ENCODE measurements around the gene GOLGA6A.
"Not testable (repeated sequence)": the region's sequence is repeated elsewhere in the genome, so short reads cannot be mapped to it uniquely, and the experiment has no call there.

Gene GOLGA6A

DNA sequence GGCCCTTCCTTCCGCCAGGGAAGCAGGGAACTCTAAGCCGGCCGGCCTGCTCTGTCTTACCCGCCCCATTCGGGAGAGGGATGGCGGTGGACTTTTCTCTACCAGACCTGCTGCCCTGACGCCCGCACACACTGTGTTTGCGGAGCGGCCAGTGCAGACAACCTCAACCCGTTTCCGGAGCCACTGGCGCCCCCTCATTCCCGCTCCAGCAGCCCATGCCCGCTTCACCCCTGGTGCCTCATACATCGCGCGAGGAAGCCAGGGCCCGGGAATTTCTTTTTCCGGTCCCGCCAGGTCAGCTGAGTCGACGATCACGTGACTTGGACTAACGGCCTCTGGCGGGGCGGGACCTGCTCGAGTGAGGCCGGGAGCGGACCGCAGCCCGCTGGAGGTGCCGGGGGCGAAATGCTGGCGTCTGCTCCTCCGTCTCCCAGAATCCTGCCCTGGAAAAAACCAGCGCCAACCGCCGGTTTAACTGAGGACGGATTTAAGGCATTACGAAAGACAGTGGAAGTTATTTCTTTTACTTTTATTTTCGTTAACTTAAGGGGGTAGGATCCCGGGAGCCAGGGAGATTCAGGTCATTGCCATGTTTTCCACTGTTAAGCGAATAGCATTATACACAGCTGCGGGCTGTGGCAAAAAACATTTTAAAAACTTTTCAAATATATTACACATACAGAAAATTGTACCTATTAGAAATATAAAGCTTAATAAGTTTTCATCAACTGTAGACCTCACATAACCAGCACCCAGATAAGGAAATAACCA, 17.8 kb upstream of the GOLGA6A start:
- DNase-seq (ENCODE audit: low spot score): peak; percentile 58

DNA sequence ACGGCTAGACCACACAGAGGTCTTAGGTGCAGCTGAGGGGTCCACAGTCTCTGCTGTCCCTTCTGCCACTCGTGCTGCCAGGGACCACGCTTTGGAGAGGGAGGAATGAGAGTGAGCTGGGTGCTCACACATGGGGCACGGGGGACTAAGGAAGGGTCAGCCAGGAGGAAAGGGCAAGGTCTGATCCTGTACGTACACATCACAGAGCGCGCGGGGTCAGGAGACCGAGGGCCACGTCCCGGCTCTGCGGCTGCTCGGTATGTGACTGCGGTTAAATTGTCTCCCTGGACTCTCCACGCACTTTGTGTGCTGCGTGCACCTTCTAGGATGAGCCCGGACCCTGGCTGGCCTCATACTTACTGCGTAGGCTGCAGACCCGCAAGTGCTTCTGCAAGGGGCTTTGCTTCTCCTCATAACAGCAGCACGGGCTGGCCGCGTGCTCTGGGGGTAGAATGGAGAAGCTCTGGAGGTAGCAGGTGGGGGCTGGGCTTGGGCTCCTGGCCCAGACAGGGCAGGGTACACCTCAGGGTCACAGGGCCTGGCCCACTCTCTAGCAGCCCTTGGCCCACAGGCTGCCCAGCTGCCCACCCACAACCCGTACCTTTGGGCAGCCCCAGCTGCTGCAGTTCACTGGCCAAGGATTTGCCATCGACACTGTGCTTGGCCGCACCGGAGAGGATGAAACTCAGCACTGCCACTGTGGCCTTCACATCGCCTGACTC, 14.6 kb upstream of the GOLGA6A start:
- DNase-seq (ENCODE audit: low spot score): not testable (repeated sequence)

DNA sequence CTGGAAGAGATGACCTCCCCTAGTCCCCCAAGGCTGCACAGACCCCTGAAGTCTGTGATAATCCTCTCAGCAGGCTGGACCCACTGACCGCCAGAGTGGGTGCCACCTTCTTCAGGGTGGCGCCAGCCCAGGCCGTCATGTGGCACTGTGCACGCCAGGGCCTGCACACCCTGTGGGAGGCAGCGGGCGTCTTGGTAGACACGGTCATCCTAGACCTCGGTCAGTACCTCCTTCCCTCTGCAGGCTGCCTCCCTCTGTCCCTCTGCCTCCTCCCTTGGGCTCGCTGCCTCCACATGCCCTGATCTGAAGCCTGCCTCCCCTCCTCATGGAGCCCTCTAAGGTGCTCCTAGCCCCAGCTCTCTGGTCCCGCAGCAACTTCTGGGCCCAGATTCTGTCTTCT, 13.3 kb upstream of the GOLGA6A start:
- DNase-seq (ENCODE audit: low spot score): not testable (repeated sequence)

DNA sequence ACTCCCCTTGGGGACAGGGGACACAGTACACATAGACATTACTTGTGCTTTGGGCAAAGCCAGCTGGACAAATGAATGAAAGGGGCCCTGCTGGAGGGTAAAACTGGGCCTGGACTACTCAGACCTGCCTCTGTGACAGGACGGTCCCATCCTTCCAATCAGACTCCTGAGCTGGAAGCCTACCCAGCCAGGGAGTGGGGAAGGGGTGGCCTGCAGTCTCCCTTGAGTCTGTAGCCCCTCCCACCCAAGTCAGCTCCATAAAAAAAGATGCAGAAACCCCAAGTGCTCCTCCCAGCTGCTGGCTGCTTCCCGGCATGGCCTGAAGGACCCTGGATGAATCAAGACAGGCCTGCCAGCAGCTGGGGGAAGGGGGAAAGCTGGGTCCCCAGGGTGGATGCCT, 12.2 kb upstream of the GOLGA6A start:
- not testable (repeated sequence) for DNase-seq (ENCODE audit: low spot score)

DNA sequence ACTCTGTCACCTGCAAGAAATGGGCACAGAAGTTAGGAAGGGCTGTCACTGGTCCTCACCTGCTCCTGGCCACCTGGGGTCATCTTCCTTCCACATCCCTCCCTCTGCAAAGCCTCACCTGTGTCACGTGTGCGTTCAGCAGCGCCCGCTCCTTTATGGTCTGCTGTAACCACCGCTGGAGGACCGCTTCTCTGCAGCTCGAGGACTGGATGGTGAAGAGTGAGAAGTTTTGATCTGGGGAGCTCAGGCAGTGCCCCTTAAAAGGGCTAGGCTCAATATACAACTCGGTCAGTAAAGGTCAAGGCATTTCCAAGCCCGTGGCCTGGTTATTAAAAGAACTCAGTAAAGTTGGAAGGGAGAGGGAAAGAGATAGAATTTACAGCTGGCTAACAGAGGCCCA, 6.6 kb downstream of the GOLGA6A start:
- DNase-seq (ENCODE audit: low spot score): not testable (repeated sequence)

DNA sequence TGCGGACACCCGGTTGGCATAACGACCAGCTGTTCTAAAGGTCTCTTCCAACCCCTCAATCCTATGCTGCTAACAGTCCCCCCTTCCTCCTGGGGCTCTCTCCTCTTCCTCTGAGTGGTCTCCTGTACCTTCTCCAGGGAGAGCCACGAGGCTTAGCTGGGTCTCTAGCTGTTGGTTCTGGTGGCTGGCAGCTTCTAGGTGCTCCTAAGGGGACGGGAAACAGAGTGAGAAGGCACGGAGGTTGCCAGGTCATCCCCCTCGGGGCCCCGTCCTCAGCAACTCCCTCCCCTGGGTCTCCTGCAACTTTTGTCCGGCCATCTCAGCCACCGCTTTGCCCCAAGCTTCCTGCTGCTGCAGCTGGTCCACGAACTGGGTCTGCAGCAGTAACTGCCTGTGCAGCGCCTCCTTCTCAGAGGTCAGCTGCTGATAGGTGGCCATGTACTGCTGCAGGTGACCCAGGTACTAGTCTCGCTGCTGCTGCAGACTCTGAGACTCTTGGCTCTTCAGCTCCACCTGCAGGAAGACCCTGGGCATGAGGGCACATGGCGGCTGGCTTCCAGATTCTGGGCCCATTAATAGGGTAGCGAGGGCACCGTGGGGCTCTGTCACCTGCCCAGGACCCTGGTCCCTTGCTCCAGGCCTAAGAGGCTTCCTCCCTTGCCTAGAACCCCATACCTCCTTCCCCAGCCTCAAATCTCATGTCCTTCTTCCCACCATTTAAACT, 9.6 kb downstream of the GOLGA6A start:
- DNase-seq (ENCODE audit: low spot score): peak; percentile 25

DNA sequence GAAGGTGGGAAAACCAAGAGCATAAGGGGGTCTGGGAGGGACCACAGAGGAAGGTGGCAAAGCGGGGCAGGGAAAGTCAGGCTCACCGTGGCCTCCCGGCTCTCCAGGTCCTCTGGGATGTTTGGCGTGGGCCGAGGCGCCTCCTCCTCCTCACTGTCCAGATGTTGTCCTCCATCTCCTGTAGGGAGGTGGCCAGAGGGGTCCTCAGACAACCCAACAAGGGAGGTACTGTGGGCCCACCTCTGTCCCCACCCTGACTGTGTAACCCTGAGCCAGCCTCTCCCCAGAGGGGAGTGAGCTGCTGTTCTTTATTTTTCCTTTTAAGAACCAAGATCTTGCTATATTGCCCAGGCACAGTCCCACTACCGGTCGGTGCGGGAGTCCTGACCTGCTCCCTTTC, 10.2 kb downstream of the GOLGA6A start:
- DNase-seq (ENCODE audit: low spot score): not testable (repeated sequence)

DNA sequence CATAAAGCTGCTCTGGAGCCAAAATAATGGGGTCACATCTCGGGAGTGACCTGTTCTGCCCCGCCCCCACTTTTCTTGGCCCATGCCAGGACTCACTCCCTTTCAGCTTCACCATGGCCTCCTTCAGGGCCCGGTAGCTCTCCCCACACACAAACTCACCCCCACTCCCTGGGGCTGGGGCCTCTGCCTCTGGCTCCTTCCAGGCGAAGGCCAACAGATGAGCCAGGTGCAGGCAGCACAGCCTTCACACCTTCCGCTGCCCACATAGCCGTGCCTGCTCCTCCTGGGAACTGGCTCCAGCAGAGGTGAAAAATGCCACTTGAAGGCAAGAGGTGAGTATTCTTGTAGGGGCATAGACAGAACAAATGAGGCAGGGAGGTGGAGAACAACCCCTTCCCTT, 10.7 kb downstream of the GOLGA6A start:
- DNase-seq (ENCODE audit: low spot score): not testable (repeated sequence)

DNA sequence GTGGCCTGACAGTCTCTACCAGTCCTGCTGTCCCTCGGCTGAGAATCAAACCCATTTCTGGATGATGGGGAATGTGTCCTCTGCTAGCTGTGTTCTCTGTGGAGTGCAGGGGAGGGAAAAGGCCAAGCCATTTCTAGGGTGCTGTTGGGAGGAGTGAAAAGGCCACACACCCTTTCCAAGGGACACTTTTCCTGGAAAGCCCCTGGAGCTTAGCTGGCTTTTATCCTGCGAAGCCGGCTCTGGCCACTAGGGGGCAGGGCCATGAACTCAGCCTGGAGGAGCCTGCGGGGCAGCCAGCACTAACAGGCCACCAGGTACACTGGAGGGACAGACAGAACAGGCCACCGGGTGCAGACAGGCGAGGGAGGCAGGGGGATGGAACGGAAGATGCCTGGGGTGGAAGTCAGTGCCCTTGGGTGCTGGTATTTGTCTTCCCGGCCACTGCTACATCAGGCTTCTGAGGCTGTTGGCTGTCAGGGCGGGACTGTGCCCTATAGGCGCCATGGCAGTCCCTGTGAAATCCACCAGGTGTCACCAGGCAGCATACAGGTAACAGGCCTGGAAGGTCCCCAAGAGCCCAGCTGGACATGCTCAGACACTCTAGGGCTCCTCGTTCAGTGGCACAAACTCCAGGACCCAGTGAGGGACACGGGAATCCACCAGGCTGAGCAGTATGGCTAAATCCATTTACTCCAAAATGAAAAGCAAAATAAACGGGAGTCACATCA, 16.5 kb downstream of the GOLGA6A start:
- DNase-seq (ENCODE audit: low spot score): peak; percentile 51

DNA sequence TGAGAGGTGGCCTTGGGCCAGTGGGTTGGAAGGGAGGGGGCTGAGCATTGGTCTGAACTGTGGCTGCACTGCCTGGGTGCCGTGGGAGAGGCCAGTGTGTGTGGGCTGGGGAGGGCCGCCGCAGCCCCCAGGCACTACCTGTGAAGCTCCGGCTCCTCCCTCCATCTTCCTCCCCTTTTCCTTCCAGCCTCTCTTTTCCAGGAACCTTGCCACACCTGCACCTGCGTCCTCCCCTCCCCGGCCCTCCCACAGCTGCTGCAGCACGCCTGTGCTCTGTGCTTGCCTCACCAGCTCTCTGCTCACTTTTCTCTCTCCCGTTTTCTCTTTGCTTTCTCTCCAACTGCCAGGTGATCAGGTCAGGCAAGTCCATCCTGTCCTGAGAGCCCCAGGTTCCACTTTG, 17.5 kb downstream of the GOLGA6A start:
- DNase-seq (ENCODE audit: low spot score): not testable (repeated sequence)

DNA sequence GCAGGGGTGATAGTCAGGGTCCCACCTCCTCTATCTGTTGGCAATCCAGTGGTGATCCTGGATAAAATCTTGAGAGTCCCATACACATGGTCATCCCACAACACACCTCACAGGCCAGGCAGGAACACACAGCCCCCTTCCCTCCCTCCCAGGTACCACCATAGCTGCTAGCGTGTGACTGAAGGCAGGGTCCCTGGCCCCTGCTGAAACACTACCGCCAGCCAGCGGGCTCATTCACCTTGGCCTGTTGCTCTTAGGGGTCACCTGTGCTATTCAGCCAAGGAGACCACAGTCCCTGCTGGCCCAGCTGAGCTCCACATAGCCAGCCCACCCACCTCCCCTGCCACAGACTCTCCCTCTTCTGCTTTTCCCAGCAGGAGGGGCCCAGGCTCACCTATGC, 18.2 kb downstream of the GOLGA6A start:
- not testable (repeated sequence) for DNase-seq (ENCODE audit: low spot score)

DNA sequence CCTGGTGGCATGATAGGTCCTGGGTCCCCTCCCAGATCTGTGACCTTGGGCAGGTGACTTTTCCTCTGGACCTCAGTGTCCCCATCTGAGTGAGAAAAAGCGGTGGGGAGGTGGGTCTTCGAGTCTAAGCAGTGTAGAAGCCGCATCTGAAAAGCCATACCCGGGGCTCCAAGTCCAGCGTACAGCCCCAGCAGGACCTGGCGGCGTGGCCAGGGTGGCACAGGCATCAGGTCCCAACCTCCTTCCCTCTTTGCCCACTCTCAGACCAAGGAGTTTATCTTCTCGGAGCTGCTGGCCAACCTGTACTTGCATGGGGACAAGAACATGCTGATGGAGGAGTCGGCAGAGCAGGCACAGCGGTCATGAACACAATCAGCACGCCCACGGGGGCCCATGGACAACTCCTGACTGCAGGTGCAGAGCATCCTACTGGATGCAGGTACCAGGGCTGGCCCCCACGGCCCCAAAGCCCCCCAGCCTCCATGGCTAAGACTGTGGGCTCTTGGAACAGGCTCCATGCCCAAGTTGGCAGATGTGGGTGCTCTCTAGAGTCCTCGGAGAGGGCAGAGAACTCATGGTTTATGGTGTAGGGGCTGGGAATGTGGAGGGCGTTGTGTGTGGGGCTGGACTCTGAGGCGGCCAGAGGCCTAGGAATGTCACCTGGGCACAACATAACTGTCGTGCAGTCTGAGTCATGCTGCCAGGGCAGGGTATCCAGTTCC, 18.8 kb downstream of the GOLGA6A start:
- not testable (repeated sequence) for DNase-seq (ENCODE audit: low spot score)

DNA sequence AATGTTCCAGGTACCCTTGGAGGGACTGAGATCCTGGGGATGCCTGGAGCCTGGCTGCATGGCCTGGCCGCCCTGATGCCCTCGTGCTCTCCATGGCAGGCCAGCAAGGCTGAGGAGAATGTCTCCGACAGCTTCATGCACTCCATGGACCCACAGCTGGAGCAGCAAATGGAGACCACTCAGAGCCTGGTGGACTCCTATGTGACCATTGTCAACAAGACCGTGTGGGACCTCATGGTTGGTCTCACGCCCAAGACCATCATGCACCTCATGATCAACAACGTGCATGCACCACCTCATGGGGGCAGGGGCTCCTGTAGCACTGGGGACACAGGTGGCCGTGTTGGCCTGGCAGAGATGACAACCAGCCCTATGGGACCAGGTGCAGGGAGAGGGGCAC, 19.7 kb downstream of the GOLGA6A start:
- DNase-seq (ENCODE audit: low spot score): no peak

DNA sequence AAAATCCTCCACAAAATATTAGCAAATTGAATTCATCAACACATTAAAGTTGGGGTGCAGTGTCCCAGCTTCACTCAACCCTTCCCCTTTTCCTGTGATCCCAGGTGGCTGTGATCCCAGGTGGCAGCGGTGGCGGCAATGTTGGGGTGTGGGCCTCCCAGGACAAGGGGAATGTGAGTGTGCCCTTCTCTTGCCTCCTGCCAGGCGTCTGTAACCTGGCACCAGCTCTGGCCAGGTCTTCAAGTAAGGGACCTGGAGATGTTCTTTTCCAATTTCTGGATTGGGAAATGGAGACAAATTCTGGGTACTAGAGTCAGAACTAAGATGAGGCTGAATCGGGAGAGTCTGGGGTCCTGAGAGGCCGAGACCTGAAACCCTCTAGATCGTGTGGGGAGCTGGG, 20.1 kb downstream of the GOLGA6A start:
- DNase-seq (ENCODE audit: low spot score): no peak

DNA sequence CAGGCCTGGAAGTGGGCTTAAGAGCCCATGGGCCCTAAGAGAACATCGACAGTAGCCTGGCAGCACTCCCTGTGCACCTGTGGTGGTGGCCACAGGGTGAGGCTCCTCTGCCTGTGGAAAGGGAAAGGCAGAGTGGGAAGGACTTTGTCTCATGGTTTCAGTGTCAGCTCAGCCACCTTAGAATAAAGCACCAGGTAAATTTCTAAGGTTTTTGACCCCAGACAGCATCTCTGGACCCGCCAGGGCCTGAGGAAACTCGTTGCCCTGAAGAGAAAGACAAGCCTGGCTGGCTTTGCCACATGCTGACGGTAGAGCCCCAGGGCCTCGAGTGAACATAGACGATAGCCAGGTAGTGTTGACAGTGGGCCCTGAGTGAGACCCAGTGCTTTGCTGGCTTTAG, 22.1 kb downstream of the GOLGA6A start:
- DNase-seq (ENCODE audit: low spot score): no peak

DNA sequence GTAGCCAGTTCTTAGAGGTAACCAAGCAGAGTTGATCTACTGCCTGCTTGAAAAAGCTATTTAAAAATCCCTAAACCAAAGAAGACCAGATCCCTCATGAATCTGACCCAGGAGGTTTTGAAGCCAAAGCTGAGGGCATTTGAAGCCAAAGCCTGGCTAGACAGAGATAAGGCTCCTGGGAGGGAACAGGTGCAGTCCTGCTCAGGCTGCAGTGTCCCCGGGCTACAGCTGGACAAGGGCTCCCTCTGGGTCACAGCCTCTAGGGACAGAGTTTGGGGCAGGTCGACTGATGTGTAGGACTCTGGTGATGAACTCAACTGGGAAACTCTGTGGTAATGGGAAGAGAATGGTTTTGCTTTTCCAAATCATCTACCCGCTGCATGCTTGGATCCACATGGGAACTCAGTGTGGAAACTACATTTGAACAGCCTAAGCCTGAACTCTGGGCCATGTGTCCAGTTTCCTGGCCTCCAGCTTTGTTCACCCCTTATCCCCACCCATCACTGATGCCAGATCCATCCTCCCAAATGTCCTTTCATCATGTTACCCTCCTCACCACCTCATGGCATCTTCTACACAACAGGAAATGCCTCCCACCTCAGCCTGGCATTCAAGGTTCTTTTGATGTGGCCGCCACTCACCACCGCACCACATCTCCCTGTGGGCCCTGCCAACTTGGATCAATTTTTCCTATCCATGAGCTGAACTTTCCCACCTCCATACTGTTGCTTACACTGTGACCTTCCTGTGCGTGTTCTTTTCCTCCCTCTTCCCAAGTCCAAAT, 23.1 kb downstream of the GOLGA6A start:
- not testable (repeated sequence) for DNase-seq (ENCODE audit: low spot score)

DNA sequence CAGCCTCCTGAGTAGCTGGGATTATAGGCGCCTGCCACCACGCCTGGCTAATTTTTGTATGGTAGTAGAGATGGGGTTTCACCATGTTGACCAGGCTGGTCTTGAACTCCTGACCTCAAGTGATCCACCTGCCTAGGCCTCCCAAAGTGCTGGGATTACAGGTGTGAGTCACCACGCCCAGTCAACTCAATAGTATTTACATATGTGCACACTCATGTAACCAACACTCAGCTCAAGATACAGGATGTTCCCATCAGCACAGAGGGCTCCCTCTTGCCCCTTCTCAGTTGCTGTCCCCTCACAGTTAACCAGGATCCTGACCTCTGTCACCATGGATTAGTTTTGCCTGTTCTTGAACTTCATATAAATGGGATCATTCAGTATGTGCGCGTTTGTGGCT, 26.0 kb downstream of the GOLGA6A start:
- not testable (repeated sequence) for DNase-seq (ENCODE audit: low spot score)

DNA sequence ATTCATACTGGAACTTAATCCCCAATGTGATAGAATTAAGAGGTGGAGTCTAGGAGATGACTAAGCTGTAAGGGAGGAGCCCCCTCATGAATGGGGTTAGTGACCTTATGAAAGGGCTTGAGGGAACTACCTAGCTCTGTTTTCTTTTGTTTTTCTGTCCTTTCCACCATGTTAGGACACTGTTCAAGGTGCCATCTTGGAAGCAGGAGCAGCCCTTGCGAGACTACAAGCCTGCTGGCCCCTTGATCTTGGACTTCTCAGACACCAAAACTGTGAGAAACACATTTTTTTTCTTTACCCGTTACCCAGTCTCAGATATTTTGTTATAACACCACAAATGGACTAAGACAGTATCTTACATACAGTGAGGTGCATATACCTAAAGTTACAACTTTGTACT, 26.5 kb downstream of the GOLGA6A start:
- DNase-seq (ENCODE audit: low spot score): no peak

DNA sequence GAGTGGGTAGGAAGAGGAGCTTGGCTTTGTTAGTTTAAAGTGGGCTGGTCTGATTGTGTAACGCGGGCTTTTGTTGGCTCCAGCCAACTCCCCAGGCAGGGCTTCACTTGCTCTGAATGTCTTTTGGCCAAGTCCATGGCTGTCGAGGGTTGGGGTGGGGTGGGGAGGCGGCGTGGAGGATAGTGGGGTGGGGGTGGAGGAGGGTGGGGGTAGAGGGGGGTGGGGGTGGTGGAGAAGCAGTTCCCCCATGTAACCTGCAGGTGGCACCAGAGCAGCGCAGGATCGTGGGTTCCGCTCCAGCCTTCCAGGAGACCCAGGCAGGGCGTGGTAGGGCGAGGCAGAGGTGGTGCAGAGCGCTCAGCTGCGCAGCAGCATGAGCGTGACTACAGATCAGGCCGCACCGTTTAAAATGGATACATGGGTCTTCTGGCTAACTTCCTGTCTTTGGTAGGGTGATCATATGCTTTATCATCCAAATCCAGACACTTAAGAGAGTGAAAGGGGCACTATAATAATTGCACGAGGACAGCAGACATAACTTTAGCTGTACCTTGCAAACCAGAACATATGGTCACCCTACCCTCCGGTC, 28.3 kb downstream of the GOLGA6A start:
- peak; percentile 60 for DNase-seq (ENCODE audit: low spot score)

DNA sequence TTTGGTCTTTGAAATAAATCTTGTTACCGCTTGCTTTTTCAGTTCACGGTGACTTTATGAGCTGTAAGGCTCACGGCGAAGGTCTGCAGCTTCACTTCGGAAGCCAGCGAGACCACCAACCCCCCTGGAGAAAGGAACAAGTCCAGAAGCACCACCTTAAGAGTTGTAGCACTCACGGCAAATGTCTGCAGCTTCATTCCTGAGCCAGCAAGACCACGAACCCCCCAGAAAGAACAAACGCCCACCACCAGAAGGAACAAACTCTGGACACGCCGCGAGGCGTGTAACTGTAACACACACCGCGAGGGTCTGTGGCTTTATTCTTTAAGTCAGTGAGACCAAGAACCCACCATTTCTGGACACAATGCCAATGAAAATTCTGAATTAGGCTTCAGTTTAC, 28.8 kb downstream of the GOLGA6A start:
- DNase-seq (ENCODE audit: low spot score): no peak
